Common myeloid progenitor, CD34-positive (primary cell): Measurements from ENCODE around the gene SRCIN1.

Experiments
- CTCF ChIA-PET: fragments of 350-600 bp; sonication (Branson Sonifier 250); formaldehyde crosslinking; loops from one replicate; lab custom pipeline; 2021; ENCODE audit warnings: antibody characterized with exemption; lab: Charles Lee
- POLR2A ChIA-PET: fragments of 350-600 bp; sonication (Branson Sonifier 250); formaldehyde crosslinking; loops from one replicate; lab custom pipeline; 2021; ENCODE audit warnings: antibody characterized with exemption; lab: Charles Lee
- DNase-seq, 3 donors: peaks; one replicate each; pipeline versions ENCODE4 v3.0.0 to v3.0.0-alpha.2; 2013
- H3K27ac ChIP-seq, 2 experiments: 1 replicate in 1 of 2; 2 replicates in 1 of 2; pipeline ENCODE4 v1.7.0; 2013; ENCODE audit warnings: inconsistent platforms in 2 of 2, low read length in 2 of 2, mild to moderate bottlenecking in 2 of 2, low read depth in 1 of 2, moderate library complexity in 1 of 2; ENCODE audit not compliant: severe bottlenecking in 2 of 2, insufficient read depth in 1 of 2, poor library complexity in 1 of 2
- H3K27me3 ChIP-seq, 5 experiments: replicated peaks in 2 of 5; 1 replicate in 3 of 5; 2 replicates in 2 of 5; pipeline versions ENCODE4 v1.6.1 to v1.7.0; 2013; ENCODE audit warnings: low read length in 4 of 5, mild to moderate bottlenecking in 2 of 5, moderate library complexity in 2 of 5, inconsistent platforms in 1 of 5; ENCODE audit not compliant: insufficient read depth in 5 of 5, control insufficient read depth in 4 of 5
- H3K36me3 ChIP-seq, 4 experiments: 1 replicate in 2 of 4; 2 replicates in 2 of 4; pipeline versions ENCODE4 v1.6.1 to v1.7.0; 2013; ENCODE audit warnings: low read length in 3 of 4, control low read depth in 1 of 4, mild to moderate bottlenecking in 1 of 4; ENCODE audit not compliant: control insufficient read depth in 4 of 4, insufficient read depth in 4 of 4
- H3K4me1 ChIP-seq, 4 experiments: 1 replicate in 3 of 4; 2 replicates in 1 of 4; pipeline versions ENCODE4 v1.6.1 to v1.7.1; 2013; ENCODE audit warnings: low read length in 3 of 4, mild to moderate bottlenecking in 3 of 4, control low read depth in 1 of 4, inconsistent platforms in 1 of 4, moderate library complexity in 1 of 4; ENCODE audit not compliant: control insufficient read depth in 4 of 4, insufficient read depth in 4 of 4; ENCODE audit errors: control extremely low read depth in 1 of 4
- H3K4me3 ChIP-seq, 7 experiments: 1 replicate in 4 of 7; 2 replicates in 3 of 7; pipeline versions ENCODE4 v1.5.1 to v1.7.0; 2013; ENCODE audit warnings: mild to moderate bottlenecking in 7 of 7, low read length in 6 of 7, moderate library complexity in 6 of 7, inconsistent platforms in 2 of 7, low read depth in 2 of 7, control low read depth in 1 of 7; ENCODE audit not compliant: insufficient read depth in 4 of 7, control insufficient read depth in 1 of 7; ENCODE audit errors: extremely low read depth in 1 of 7
- H3K9me3 ChIP-seq, 5 experiments: 1 replicate in 4 of 5; 2 replicates in 1 of 5; pipeline versions ENCODE4 v1.6.1 to v1.7.1; 2013; ENCODE audit warnings: low read length in 4 of 5, mild to moderate bottlenecking in 2 of 5, inconsistent platforms in 1 of 5, low read depth in 1 of 5, moderate library complexity in 1 of 5; ENCODE audit not compliant: control insufficient read depth in 4 of 5, insufficient read depth in 2 of 5; ENCODE audit errors: control extremely low read depth in 1 of 5
- WGBS: methylation state at CpG from one replicate; pipeline ENCODE4 v1.1.5; 2013; ENCODE audit not compliant: insufficient coverage; 5-methylcytosine and 5-hydroxymethylcytosine counted together

SRCIN1 gene

DNA sequence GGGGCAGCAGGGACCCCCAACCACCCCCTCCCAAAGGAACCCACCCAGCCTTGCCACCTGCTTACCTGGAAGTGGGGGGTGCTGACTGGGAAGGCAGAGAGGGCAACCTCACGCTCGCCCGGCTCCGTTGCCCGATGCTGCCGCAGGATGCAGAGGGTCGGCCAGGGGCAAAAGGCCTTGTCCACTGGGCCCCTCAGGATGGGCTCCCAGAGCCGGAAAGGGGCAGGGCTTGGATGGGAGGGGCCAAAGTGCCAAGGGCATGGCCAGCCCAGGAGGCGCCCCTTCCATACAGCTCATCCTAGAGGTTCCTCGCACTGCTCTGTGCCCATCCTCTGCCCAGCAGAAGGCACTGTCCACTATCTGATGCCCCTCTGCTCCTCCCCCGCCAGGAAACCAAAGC lies 59.4 kb downstream of the SRCIN1 start:
- DNase-seq, result no peak
- peaks cover 0 to 9% (median under 1%) of the 10 kb centered on the region in 4 experiments for H3K4me1 ChIP-seq
- H3K36me3 ChIP-seq, result no peaks in the 10 kb centered on the region
- no peaks in the 10 kb centered on the region for H3K9me3 ChIP-seq
- H3K27ac ChIP-seq, result no peak overlapping the region
- CTCF ChIA-PET, result interaction anchor here (1.0 to 2.4 kb wide), 4 partner anchors 12 to 58 kb away, joined by 3 to 12 read pairs (median 4); no protein-coding TSS in a partner anchor
- POLR2A ChIA-PET, result no interaction called here
- no peak overlapping the region for H3K4me3 ChIP-seq
- WGBS, result 98% methylated on average over 5 of the region's 11 CpGs
- H3K27me3 ChIP-seq, result peaks cover 0 to 10% (median 7%) of the 10 kb centered on the region in 5 experiments

GRCh38 chr17:38545531-38546225 lies 60.1 kb downstream of the SRCIN1 start:
- no peak overlapping the region for H3K27ac ChIP-seq
- CTCF ChIA-PET, result interaction anchor here (1.0 to 2.6 kb wide), 7 partner anchors 9 to 59 kb away, joined by 3 to 12 read pairs (median 4); no protein-coding TSS in a partner anchor
- H3K27me3 ChIP-seq, result peaks cover 0 to 10% (median 7%) of the 10 kb centered on the region in 5 experiments
- WGBS, result 97% methylated on average over 7 of the region's 12 CpGs
- peaks cover 0 to 9% (median under 1%) of the 10 kb centered on the region in 4 experiments for H3K4me1 ChIP-seq
- POLR2A ChIA-PET, result no interaction called here
- H3K36me3 ChIP-seq, result no peaks in the 10 kb centered on the region
- DNase-seq, result no peak
- no peaks in the 10 kb centered on the region for H3K9me3 ChIP-seq
- H3K4me3 ChIP-seq, result no peak overlapping the region

DNA sequence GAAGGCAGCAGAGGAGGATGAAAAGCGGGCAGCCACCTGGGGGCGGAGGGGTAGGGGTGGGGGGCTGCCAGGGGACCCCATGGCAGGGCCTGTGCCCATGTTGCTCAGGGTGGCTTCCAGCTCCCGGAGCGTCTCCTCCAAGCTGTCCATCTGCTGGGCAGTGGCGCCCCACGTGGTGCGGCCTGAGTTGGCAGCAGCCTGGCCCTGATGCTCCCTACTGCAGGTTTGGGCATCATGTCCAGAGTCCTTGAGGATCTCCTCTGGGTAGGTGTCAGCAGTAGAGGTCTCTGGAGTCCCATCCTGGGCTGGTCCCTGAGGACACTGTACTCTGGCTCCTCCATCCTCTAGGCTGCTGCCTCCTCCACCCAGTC lies 60.9 kb downstream of the SRCIN1 start:
- Histone ChIP-seq H3K4me3 (no peak overlapping the region), H3K4me1 (peaks cover 0 to 9% (median under 1%) of the 10 kb centered on the region in 4 experiments), H3K36me3 (no peaks in the 10 kb centered on the region), H3K9me3 (no peaks in the 10 kb centered on the region), H3K27ac (no peak overlapping the region), H3K27me3 (peaks cover 0 to 10% (median 7%) of the 10 kb centered on the region in 5 experiments)
- CTCF ChIA-PET, result interaction anchor here (1.3 to 2.6 kb wide), 4 partner anchors 8 to 35 kb away, joined by 3 to 10 read pairs (median 5); no protein-coding TSS in a partner anchor
- POLR2A ChIA-PET, result no interaction called here
- WGBS, result 96% methylated on average over 5 of the region's 7 CpGs
- DNase-seq, result no peak

DNA sequence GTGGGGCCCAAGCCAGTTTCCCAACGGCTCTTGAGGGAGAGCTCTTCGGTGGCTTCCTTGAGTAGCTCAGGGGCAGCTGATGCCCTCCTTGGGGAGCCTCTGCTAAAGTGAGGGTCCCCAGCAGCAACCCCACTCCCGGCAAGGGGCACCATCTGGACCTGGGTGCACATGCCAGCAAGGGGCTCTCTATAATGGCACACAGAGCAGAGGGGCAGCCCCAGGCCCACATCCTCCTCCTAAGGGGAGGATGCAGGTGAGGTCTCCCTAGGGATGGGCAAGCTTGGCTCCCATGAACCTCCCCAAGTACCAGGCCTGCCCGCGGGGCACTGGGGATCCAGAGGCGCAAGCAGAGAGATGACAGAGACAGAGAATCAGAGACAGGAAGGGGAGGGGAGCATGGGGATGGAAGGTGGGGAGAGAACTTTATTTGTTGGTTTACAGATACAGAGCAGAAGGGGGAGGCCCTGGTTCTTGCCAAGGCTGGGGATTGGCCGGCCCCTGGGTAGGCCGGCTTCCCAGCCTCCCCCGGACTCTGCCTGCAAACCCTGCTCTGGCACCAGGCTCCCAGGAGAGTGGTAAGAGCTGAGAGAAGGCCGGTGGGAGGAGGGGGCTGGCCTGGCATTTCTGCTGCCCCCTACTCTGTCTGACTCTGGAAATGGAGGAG lies 61.4 kb downstream of the SRCIN1 start:
- 97% methylated on average over 6 of the region's 10 CpGs for WGBS
- peaks cover 0 to 9% (median under 1%) of the 10 kb centered on the region in 4 experiments for H3K4me1 ChIP-seq

DNA sequence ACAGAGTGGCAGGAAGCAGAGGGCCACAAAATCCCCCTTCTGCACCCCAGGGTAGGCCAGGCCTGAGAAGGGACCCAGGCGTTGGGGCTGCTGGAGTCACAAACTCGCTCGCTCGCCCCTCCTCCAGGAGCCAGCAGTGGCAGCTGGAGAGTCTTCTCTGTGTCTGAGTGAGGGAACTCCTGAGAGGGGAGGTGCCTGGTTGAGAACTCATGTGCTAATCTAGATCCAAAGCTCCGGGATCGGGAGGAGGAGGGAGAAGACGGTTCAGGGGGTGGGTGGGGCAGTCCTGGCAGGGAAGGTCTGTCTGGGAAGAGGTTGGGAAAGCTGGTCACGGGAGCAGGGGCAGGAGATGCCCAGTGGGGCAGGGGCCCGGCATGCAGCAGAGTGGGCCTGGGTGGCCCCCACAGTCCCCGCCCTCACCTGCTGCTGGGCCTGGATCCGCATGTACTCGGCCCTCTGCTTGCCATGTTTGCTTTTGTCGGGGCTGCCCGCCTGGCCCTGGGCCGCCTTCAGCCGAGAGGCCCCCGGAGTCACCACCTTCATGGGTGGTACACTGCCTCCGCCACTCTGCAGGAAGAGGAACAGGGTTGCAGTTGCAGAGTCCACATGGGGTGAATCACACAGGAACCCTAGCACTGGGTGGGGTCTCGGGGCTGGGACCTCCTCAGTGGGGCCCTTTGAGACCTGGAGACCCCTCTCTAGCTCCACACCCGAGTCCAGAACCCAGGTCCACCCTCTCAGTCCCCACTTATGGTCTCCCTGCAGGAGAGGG lies 62.2 kb downstream of the SRCIN1 start:
- H3K4me1 ChIP-seq, result peaks cover 0 to 9% (median under 1%) of the 10 kb centered on the region in 4 experiments
- WGBS, result 98% methylated on average over 17 of the region's 20 CpGs
- no peaks in the 10 kb centered on the region for H3K9me3 ChIP-seq
- H3K36me3 ChIP-seq, result no peaks in the 10 kb centered on the region
- DNase-seq, result no peak
- peaks cover 0 to 10% (median 5%) of the 10 kb centered on the region in 5 experiments for H3K27me3 ChIP-seq
- ChIA-PET POLR2A (no interaction called here), CTCF (interaction anchor here (2.0 to 2.6 kb wide), 2 partner anchors 12 to 20 kb away, joined by 4 to 10 read pairs; no protein-coding TSS in a partner anchor)
- H3K27ac ChIP-seq, result no peak overlapping the region
- no peak overlapping the region for H3K4me3 ChIP-seq

More for the DNA sequence above, 61.4 kb downstream of the SRCIN1 start:
- Histone ChIP-seq H3K4me3 (no peak overlapping the region), H3K9me3 (no peaks in the 10 kb centered on the region), H3K27ac (no peak overlapping the region), H3K27me3 (peaks cover 0 to 10% (median 5%) of the 10 kb centered on the region in 5 experiments), H3K36me3 (no peaks in the 10 kb centered on the region)
- ChIA-PET CTCF (interaction anchor here (1.6 to 2.6 kb wide), 3 partner anchors 8 to 19 kb away, joined by 4 to 10 read pairs (median 6); no protein-coding TSS in a partner anchor), POLR2A (no interaction called here)
- DNase-seq, result no peak

- WGBS, result 67% methylated on average over 7 of the region's 8 CpGs
- H3K36me3 ChIP-seq, result no peaks in the 10 kb centered on the region
- H3K27ac ChIP-seq, result no peak overlapping the region
- CTCF ChIA-PET, result no interaction called here
- no peaks in the 10 kb centered on the region for H3K9me3 ChIP-seq
- POLR2A ChIA-PET, result no interaction called here
- peaks cover 0 to 3% (median 0%) of the 10 kb centered on the region in 4 experiments for H3K4me1 ChIP-seq
- H3K27me3 ChIP-seq, result peaks cover 0 to 9% (median 3%) of the 10 kb centered on the region in 5 experiments
- no peak overlapping the region for H3K4me3 ChIP-seq
- no peak for DNase-seq
Measured at GRCh38 chr17:38542286-38542685, 63.5 kb downstream of the SRCIN1 start.
